Effector CD4-positive, alpha-beta T cell (primary cell): ENCODE results near the gene CDH7.

Experiments
- DNase-seq: peaks from one replicate; pipeline ENCODE4 v3.0.0-alpha.2; 2020

Gene CDH7

DNA sequence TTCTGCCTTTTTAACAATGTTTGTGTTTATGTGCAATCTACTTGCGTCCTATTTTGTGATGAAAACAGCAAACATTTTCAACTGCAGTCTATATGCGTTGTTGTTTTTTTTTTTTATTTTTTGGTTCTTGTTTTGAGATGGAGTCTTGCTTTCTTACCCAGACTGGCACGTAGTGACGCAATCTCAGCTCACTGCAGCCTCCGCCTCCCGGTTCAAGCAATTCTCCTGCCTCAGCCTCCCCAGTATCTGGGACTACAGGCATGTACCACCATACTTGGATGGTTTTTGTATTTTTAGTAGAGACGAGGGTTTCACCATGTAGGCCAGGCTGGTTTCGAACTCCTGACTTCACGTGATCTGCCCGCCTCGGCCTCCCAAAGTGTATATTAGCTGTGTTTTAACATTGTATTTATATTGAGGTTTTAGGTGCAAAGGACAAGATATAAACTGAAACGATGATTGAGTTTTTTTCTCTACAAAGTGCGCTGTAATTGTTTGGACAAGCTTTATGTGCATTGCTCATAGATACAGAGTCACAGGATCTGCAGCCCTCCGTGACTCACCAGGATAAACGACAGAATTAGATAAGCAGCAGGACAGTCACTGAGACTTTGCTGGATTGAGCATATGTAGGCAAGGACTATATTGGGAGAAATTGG is 17.4 kb downstream of the CDH7 start:
- DNase-seq = no peak

DNA sequence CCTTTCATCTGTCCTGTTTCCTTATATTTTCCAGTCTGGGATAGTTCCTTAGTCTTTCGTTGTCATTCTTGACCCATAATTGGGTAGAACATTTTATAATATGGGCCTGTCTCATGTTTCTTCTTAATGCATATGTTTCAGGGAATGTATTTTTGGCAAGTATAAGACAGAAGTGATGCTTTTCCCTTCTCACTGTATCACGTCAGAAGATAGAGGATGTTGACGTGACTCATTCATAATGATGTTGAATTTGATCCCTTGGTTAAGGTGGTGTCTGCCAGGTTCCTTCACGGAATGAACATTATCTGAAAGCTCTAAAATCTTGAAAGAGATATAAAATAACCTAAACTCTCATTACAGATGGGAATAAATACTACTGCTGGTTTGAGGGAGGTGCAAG is 18.8 kb downstream of the CDH7 start:
- DNase-seq = no peak

DNA sequence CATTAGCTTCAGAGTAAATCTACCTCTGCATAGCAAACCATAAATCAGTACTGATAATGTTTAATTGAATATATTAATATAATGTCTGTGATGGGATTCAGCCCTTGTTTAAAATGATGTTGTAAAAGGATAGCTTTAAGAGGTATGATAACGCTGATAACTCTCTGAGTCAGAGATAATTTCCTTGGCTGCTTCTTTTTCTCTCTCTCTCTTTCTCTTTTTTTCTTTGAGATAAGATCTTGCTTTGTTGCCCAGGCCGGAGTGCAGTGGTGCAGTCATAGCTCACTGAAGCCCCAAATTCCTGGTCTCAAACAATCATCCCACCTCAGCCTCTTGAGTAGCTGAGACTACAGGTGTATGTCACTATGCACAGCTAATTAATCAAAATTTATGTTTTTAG is 35.7 kb downstream of the CDH7 start:
- DNase-seq = no peak

DNA sequence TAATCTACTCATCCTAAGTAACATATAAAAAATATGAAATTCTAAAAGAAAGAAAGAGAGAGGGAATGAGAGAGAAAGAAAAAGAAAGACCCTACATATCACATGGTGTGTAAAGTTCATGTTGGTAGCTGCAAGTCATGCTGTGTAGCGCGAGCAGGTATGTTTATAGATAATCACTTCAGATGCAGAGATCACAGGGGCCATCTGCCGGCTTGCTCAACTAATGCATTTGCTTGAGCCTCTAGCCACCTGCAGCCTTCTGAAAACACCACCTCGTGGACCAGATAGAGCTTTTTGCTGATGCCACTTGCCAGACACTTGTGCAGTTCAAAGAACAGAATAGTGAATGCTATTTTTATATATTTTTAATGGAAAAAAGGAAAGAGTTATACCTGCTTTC is 37.6 kb downstream of the CDH7 start:
- no peak for DNase-seq

DNA sequence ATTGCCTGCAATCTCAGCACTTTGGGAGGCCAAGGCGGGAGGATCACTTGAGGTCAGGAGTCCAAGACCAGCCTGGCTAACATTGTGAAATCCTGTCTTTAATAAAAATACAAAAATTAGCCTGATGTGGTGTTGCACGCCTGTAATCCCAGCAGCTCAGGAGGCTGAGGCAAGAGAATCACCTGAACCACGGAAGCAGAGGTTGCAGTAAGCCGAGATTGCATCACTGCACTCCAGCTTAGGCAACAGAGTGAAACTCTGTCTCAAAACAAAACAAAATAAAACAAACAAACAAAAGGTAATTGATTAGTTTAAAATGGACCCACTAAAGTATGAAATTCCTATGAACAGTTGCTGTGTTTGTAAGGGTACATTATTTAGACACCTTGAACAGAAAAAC is 39.8 kb downstream of the CDH7 start:
- DNase-seq = no peak

DNA sequence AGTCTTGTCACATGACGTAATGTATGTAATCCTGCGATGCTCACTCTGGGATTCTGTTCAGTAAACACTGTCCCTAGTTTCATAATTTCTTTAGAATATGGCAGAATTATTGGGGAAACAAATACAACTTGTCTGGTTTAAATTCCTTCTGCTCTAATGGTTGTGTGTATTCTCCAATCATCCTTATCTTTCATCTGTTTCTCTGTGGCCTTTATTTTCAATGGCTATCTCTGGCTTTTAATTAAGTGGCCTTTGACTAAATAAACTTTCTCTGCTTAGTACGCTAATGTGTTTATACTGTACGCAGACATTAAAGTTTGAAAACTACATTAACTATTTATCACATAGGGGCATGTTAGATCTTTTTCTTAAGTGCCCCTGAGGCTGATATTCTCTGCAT is 40.9 kb downstream of the CDH7 start:
- DNase-seq = no peak

DNA sequence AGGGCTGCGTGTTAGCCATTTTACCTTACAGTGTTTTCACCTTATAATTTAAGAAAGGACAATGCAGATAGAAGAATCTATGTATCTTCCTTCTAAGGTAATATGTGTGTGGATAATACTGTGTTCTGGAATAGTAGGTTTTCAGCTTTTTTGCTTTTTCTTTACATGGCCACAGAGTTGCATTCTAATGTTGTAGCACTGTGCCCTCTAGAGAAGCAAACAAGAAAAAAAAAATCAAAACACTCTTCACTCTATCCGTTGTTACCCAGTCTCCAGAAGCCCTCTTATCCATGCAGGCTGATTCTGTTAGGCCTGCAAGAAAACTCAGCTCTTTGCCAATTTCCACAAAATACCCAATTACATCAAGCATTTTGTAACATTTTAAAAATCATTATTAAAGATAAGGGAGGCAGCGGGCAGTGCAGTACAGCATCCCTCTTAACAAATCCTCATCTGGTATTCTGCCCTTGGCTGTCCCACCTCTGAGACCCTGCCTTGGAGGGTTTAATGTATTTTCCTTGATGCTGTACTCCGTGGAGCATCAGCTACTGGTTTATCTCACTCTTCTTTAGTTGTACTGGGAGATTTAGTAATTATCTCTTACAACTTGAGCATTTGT is 41.8 kb downstream of the CDH7 start:
- DNase-seq = no peak

DNA sequence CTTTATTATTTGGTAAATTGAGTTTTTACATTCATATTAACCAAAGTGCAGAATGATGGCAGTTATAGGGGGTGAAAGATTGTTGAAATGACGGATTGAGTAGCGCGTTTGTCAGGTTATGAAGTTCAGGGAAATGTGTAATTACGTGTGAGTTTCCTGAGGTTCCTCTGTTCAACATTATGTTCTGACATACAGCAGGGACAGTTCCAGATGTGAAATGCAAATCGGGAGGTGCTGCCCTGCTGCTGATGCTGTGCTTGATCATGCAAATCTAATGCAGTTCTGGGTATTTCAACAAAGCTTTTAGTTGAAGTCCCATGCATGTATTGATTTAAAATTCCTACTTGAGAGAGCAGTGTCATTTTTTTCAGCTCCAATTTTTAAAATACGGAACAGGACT is 57.9 kb downstream of the CDH7 start:
- no peak for DNase-seq

DNA sequence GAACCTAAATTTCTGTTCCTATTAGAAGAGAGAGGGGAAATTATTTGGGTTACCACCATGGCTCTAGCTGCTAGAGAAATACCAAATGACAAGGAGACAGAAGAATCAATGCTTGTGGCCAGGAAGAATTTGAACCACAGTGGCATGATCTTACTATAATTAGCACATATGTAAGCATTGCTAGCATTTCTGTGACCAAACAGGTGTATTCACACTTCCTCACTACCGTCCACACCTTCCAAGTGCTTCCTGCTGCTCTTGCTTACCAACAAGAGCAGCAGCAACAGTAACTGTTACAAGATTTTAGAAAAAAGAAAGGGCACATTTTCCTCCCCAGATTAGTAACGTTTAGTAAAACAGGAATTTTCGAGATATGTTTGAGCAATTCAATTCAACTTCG is 60.5 kb downstream of the CDH7 start:
- no peak for DNase-seq

DNA sequence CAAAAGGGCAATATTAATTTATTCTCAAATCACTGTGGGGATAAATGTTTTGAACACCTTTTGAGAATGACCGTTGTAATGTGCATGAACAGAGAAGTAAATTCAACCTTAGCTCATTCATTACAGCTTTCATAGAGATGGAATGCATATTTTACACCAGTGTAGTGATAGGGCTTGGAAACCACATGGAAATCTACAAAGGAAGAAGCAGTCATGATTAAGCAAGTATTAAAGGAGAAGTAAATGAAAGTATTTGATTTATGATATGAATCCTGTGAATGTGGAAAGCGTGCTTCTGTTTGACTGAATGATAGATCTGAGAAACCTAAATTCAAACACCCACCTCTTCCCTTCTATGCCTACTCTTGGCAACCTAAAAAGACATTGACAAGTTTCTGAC is 64.7 kb downstream of the CDH7 start:
- no peak for DNase-seq

DNA sequence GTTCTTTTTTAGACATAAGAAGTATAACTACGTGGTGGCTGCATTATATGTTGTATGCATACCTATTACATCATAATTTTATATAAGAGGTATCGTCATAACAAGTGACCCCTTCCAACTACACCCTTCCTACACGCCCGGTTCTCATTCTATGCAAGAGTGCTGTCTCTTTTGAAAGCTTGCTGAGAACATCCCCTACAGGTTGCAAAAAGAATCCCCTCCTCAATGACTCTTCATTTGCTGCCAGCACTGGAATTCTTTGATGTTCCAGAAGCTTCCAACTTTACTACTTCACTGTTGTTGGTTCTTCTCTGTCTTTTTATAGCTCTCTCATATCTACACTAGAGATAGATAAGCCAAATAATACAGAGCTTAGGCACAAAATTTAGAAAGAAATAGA is 66.4 kb downstream of the CDH7 start:
- no peak for DNase-seq

DNA sequence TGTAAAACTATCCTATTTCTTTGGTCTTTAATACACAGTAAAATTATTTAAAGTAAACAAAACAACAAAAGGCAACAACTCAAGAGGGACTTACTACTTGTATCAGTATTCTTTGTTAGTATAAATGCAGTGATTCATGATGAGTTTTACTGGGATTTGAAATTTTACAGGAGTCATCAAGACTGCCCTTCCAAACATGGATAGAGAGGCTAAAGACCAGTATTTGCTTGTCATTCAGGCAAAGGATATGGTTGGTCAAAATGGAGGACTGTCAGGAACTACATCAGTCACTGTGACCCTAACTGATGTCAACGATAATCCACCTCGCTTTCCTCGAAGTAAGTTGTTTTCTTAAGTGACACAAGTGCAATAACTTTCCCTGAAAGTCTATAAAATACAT is 71.1 kb downstream of the CDH7 start:
- no peak for DNase-seq

DNA sequence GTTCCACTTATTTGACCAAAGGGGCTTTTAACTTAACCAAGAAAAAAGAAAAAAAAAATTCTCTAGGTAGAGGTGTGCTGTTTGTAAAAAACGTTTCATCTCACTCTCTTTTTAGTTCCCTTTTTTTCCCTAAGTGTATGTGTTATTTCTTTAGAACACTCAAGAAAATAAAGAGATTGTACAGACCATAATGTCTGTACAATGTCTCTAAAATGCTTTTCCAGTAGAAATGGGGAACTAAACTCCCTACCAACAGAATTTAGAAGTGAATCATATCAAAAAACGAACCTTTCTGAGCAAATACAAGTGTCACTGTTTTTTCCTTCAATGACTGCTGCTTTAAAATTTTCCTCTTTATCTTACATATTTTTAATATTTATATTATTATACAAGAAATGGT is 72.0 kb downstream of the CDH7 start:
- no peak for DNase-seq

DNA sequence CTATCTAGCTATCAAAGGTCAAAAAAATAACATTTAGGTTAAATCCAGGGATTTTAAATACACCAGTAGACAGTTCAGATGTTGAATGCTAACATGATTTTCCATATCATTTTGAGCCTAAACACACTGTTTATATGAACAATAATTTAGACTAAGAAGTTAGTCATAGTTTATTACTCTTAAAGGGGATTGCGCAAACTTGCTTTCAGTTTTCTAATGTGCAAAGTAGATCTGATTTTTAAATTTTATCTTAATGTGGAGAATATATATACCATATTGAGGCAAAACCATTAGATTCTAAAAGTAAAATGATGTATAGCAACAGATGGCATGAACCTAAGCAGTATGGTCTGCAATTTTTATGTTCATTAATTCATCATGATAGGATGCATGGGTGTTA is 76.6 kb downstream of the CDH7 start:
- DNase-seq = no peak

DNA sequence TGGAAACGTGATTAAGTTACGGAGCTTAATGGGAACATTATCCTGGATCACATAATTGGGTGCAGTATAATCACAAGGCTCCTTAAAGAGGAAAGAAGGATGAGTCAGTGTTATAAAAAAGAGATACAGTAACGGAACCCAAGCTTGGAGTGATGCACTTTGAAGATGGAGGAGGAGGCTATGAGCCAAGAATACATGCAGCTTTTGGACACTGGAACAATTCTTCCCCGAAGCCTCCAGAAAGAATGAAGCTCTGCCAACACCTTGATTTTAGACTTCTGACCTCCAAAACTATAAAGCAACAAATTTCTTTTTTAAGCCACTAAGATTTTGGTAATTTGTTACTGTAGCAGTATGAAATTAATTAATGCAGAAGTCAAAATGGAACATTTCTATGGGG is 85.1 kb downstream of the CDH7 start:
- no peak for DNase-seq

DNA sequence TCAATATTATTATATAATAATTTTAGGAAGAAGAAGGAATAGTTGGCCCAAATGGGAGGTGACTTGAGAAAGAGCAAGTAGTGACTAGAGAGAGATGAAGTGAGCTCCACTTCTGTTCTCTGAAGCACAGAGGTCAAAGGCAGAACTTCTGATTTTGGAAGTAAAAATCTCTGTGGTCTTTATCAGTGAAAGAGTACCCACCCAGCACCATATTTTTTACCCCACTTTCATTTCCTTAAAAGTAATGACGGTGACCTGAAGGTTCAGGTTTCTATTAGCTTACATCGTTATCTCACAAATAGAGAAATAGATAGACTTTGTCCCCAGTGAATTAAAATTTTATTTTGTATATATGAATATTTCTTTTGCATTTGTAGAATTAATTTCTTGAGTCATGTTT is 95.3 kb downstream of the CDH7 start:
- no peak for DNase-seq

DNA sequence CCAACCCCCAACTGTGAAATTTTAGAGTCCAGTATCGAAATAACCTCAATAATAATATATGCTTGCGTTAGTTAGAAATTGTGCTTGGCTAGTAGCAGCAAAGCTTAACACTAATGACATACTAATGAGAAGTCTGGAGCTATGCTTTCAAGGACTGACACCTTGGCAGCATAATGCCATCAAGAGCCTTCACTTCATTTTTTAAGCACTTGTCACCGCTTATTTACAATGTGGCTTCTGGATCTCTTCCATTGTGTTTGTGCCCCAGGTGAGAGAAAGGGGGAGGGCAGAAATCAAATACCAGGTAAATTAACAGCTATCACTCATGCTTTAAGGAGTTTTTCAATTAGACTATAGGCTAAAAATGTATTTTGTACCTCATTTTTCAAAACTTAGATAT is 101.5 kb downstream of the CDH7 start:
- DNase-seq = no peak

DNA sequence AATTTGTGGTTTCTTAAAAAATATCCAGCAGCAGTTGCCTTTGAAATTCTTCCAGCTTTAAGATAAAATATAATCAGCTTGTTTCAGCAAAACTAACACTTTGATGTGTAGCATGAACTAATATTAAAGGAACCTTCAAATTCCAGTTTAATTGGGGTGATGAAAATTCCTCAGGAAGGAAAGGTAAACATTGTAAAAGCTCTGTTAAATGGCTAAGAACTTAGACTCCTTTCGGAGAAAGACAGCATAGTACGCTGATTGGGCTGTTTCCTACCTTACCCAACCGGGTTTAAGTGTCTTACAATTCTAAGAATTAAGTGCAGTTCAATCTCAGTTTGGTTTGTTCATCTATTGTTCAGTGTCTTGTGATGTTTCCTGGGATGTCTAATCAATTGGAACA is 108.3 kb downstream of the CDH7 start:
- DNase-seq = no peak

DNA sequence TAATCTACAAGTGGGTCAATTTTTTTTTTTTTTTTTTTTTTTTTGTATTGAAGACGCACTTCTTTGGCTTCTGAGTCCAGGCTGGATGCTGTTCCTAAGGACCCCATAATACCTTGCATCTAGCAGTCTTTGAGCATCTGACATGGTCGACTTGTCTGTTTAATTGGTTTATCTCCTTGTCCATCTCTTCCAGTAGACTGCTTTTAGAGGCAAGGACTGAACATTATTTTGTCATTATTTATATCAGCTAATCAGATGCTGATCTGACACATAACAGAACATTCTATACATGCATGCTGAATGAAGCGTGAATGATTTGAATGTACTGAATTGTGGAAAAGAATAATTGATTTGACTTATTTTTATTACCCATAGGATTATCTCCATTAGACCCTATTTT is 118.7 kb downstream of the CDH7 start:
- no peak for DNase-seq

DNA sequence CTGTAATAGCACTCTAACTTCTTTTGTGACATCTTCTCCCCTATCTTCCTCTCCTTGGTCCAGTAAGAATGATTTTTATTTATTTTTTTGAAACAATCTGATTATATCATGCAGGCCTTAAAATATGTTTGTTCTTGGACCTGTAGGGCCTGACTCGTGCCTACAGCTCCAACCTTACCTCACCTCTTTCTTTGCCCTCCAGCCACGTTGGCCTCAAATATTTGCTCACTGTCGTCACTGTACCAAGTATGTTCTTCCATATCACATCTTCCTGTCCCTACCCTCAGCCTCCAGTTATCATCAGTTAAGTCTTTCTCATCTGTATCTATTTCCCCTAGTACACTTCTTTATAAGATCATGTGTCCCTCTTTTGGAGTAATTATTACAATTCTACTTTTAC is 125.5 kb downstream of the CDH7 start:
- no peak for DNase-seq

DNA sequence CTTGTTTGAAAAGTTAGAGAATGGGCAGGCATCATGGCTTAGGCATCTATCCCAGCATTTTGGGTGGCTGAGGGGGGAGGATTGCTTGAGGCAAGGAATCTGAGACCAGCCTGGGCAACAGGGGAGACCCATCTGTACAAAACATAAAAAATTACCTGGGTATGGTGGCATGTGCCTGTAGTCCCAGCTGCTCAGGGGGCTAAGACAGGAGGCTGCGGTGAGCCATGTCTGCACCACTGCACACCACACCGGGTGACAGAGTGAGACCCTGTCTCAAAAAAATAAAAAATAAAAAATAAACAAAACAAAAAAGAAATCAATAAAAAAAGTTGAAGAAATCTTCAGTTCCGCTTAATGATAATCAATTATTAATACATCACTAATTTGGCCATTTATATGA is 146.5 kb downstream of the CDH7 start:
- no peak for DNase-seq

DNA sequence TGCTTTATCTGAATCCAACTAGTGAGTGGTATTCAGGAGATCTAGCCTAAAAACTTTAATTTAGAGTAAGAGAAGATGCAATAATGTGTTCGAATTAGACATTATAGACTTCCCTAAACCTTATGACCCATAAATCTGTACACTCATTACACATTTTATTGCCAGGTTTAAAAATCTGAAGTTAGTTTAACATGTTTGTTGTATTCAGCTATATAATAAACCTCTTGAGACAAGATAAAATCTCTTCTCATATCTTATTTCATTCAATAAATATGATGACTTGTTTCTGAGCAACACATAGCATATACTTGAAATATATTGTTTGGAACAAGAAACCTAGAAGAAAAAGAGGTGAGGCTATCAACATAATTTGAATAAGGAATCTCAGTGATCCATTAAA is 150.7 kb downstream of the CDH7 start:
- no peak for DNase-seq

DNA sequence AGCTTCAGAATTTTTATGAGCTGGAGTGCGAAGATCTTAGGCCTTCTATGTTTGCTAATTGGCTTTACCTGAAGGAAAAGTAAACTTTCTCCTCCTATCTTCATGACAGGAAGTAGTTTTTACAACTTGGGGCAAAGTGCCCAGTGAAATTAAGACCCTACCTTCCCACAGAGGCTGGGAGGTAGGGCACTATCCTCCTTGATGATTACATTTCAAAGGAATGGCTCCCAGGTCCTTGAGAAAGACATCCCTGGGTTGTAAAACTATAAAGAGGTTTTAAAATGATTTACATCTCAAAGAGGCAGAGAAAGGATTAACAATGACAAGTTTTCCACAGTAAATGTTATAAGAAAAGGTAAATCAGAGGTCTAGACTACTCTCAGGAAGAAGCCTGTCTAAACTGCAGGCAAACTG is 155.8 kb downstream of the CDH7 start:
- DNase-seq = no peak

DNA sequence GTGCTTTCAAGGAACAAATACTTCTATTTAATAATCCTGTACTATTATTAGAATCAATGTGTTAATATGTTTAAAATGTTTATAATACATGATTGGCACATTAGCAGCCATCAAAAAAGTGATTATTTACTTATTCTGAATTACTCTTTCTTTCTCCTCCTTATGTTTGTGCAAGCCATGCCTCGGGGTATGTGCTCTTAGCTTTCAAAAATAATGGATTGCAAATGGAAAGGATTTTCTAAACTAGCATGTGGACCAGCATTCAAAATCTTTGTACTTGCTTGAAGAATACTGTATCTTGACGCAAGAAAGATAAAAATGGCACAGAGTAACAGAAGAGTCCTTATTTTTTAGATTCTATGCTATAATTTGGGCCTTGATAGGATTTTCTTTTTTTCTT is 156.5 kb downstream of the CDH7 start:
- DNase-seq = no peak

DNA sequence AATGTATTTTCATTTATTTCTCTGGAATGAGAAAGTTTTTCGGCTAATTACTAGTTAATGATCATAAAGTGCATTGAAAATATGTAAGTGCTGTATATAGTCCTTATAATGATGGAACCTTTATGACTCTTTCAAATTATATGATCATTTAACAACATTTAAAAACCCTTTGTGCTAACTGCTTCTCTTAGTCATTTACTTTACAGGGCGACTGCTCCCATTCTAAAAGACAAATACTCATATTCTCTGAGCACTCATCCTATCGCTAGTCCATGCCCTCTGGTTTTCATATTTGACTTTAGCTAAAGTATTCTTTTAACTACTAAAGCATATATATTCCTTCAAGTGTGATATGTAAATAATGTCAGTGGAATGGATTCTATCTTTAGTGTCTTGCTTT is 168.2 kb downstream of the CDH7 start:
- no peak for DNase-seq
